Activated T-cell treated with anti-CD3 and anti-CD28 coated beads, Interleukin-2, amount 50 U/mL, for 48 hours (primary cell): ENCODE results near the gene WASF2.
"Not testable (repeated sequence)": the region's sequence is repeated elsewhere in the genome, so short reads cannot be mapped to it uniquely, and the experiment has no call there.

Experiments
- DNase-seq, 2 experiments: peaks; one replicate each; pipeline ENCODE4 v3.0.0-alpha.2; 2020

WASF2 gene

DNA sequence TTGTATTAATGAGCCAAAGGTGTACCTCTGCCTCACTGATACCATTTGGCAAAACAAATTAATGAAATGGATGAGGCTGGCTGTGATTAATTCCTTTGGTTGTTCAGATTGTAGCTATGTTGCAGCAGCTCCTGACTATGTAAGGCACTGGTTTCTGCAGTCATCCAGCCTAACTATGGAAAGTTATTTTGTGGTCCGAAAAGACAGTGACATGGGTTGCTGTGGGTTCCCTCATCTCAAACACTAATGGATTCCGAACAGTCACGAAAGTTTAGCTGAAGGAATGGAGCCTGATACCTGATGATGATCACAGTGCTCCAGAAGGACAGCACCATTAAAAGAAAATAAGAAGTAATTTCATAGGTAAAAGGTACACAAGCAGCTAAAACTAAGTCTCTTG lies 42.6 kb downstream of the WASF2 start:
- peak in 1 of 2 experiments; percentile 11 for DNase-seq

DNA sequence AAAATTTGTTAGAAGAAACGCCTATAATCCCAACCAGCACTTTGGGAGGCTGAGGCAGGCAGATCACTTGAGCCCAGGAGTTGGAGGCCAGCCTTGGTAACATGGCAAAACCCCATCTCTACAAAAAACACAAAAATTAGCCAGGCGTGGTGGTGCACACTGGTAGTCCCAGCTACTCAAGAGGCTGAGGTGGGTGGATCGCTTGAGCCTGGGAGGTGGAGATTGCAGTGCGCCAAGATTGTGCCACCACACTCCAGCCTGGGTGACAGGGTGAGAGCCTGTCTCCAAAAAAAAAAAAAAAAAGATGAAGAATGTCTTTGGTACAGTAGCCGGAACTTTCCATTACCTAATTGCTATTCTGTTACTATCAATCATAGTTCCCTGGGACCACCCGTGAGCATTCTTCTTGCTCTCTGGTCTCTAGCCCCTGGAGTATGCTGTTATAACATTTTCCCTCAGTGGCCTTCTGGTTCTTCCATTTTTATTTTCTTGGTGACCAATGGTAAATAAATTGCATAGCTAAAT lies 43.4 kb downstream of the WASF2 start:
- peak in 1 of 2 experiments; percentile 17 for DNase-seq

- DNase-seq = peak in 1 of 2 experiments; percentile 18
Measured at GRCh38 chr1:27445177-27445936, 44.6 kb downstream of the WASF2 start.

- no peak for DNase-seq
Measured at GRCh38 chr1:27444632-27445031, 45.3 kb downstream of the WASF2 start.

GRCh38 chr1:27439150-27439549 lies 50.8 kb downstream of the WASF2 start:
- no peak for DNase-seq

- no peak for DNase-seq
Measured at GRCh38 chr1:27438621-27439061, 51.3 kb downstream of the WASF2 start.

- DNase-seq = peak in 1 of 2 experiments; percentile 11
Measured at GRCh38 chr1:27436204-27437159, 53.5 kb downstream of the WASF2 start.

- peak in 1 of 2 experiments; percentile 5 for DNase-seq
Measured at GRCh38 chr1:27435566-27436203, 54.3 kb downstream of the WASF2 start.

GRCh38 chr1:27433706-27434105 lies 56.3 kb downstream of the WASF2 start:
- DNase-seq = no peak

GRCh38 chr1:27432725-27433124 lies 57.2 kb downstream of the WASF2 start:
- DNase-seq = not testable (repeated sequence)

DNA sequence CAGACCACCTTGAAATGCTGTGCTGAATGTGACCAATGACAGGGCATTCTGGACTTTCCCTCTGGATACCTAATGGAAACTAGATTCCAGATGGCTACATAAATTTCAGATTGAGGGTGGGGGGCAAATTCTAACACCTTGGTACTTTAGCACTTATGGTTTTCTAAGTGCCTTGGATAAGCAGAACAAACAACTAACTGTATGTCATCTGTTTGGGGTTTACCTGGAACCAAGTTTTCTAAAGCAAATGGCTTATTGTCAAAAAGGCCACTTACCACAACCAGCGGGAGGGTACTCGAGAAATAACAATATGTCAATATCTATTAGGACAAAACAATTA lies 58.4 kb downstream of the WASF2 start:
- no peak for DNase-seq

DNA sequence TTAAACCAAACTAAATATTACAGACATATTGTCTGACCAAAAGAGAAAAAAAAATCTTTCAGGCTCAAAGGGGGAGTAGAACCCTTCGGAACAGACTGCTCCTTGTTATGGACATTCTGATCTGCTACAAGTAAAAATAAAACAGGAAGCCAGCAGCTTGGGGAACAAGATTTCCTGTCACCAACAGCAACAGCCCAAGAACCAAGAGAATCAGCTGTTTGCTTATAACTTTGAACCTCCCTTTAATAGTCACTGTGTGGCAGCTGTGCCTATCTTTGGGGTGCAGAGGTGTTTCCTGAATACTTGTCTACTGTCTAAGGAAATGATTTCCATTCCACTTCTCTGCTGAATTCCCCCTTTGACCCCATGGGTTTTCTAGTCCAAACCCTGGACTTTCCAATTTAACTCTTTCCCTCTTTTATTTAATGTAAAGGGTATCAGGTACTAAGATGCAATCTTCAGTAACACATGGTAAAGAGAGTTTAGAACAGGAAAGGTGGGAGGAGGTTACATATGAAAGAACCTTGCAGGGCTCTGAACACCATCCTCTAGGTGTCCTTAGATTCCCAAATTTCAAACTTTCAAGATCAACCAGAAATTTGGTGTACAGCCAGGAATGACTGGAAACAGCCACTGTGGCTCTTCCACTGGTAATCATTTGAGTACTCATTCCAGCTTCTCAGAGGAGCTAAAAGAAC lies 58.9 kb downstream of the WASF2 start:
- no peak for DNase-seq

DNA sequence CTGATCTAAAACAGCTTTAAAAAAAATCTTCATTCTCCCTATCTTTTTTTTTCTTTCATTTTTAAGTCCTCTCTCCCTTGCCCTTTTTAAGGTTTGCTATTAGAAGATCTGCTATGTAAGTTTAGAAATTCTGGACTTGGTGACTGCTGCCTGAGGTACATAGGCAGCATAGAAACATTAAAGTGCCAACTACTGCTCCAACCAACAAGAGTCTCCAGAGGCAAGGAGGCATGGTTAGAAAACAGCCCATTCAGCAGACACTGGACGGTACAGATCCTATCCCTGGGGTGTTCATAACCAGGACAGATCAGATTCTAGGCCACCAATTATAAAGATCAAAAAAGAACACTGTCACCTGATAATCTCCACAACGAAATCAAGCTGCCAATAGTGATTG lies 60.9 kb downstream of the WASF2 start:
- no peak for DNase-seq

GRCh38 chr1:27428316-27429028 lies 61.5 kb downstream of the WASF2 start:
- peak; percentile 45 to 47 for DNase-seq

DNA sequence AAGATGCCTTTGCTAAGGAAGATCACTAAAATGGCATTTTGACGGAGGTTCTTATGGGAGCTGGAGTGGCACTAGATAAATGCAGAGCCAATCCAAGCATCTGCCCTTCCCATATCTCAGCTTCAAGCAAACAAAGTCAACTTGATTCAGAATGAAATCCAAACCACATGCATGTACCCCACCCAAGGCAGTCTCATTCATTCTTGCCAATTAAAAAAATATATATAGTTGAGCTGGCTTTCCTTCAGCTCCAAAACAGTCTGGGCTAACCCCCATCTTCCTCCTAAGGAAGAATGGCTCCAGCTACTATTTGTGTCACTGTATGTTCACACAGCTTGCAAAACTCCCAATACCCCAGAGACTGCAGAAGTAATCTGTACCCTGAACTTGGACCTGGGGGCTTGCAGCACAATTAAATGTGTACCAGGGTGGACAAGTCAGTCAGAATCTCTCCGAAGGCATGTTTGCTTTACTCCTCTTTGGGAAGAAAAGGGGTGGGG lies 62.1 kb downstream of the WASF2 start:
- no peak for DNase-seq

DNA sequence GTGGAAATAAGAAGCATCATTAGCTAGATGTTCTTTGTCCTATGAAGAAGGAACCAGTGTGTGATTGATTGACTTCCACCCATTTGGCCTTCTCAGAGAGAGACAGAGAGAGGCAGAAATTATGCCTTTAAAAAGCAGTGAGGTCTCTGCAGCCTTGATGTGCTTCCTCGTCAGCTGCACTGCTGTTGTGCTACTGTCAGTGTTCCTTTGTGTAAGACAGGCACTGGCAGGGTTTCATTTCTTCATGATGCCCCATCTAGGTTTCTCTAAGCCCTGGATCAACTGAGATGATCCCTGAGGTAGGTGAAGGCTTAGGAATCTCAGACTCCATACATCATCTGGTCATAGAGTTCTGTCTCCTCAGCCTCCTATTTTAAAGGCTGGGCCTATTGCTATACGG lies 62.6 kb downstream of the WASF2 start:
- no peak for DNase-seq

DNA sequence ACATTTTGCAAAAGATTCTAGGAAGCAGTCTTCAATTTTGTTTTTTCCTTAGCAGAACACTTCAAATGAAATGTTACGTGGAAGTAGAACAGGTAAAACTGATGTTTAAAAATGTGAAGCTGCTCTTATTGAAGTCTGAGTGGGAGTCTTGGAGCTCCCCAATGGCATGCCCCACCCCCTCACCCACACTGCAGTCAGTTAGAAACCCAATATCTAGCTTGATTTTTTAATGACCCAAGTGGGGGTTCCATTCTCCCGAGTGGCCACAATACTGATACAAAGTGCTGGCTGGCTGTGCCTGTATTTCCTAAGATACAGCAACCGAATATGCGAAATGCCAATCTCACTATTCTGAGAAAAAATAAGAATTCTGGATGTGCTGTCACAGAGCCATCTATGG lies 66.3 kb downstream of the WASF2 start:
- no peak for DNase-seq

DNA sequence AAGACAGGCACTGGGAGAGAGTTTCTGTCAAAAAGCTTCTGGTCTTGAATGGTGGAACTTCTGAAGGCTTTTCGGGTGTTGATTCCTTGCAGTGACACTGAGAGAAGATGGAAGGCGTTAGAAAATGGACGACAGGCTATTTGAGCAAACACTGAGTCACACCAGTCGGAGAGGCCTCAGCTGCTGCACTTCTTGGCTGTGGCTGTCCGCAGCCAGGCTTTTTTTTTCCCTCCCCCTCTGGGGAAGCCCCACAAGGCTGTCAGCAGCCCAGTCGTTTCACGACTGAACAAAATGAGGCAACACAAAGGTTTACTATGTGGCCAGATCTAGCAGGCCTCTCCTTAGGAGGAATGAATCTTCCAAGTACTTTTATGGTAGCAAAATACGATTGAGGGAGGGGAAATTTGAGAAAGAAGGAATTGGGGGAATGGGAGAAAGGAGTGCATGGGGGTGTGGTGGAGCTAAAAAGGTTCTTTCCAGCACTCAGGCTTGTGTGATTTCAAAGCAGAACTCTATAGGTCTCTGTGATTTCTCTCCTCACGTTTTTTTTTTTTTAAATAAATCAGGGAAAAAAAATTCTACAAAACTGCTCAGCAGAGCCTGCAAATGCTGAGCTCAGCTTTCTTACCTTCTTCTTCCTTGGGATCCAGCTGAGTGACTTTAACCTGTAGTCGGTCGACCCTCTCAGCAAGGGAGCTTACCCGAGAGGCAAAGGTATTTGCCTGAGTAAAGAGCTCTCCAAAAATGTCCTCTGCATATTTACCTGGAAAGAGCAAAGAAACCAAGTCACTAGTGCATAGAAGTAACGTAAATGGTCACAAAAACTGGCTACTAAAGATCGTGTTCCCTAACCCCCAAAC lies 71.4 kb downstream of the WASF2 start:
- DNase-seq = peak; percentile 69 to 75

GRCh38 chr1:27417713-27418112 lies 72.3 kb downstream of the WASF2 start:
- no peak for DNase-seq

GRCh38 chr1:27416387-27417111 lies 73.4 kb downstream of the WASF2 start:
- DNase-seq = peak; percentile 58 to 65
